ENCODE measurements around the gene OSM.

The OSM gene

GRCh38 chr22:30310881-30311771 lies 44.5 kb upstream of the OSM start:
- no peak for TF ChIP-seq CTCF (conservative IDR thresholded peaks at IDR 0.05; ENCODE audit: control insufficient read depth, insufficient read depth, low read depth, low read length)
- peak; percentile 68 for DNase-seq (ENCODE audit: low read depth)
- H3K4me3 ChIP-seq (ENCODE audit: control insufficient read depth, low read depth, low read length), result no peak overlapping the region

GRCh38 chr22:30309951-30310741 lies 43.5 kb upstream of the OSM start:
- no peak for TF ChIP-seq CTCF (conservative IDR thresholded peaks at IDR 0.05; ENCODE audit: control insufficient read depth, insufficient read depth, low read depth, low read length)
- DNase-seq (ENCODE audit: low read depth), result peak; percentile 45
- H3K4me3 ChIP-seq (ENCODE audit: control insufficient read depth, low read depth, low read length), result no peak overlapping the region

- TF ChIP-seq CTCF (conservative IDR thresholded peaks at IDR 0.05; ENCODE audit: control insufficient read depth, insufficient read depth, low read depth, low read length), result no peak
- DNase-seq (ENCODE audit: low read depth), result peak; percentile 79
- no peak overlapping the region for H3K4me3 ChIP-seq (ENCODE audit: control insufficient read depth, low read depth, low read length)
Observed at GRCh38 chr22:30308518-30309230, 42.0 kb upstream of the OSM start.

- TF ChIP-seq CTCF (conservative IDR thresholded peaks at IDR 0.05; ENCODE audit: control insufficient read depth, insufficient read depth, low read depth, low read length), result no peak
- no peak for DNase-seq (ENCODE audit: low read depth)
- no peak overlapping the region for H3K4me3 ChIP-seq (ENCODE audit: control insufficient read depth, low read depth, low read length)
Observed at GRCh38 chr22:30308093-30308492, 41.4 kb upstream of the OSM start.

- DNase-seq (ENCODE audit: low read depth), result no peak
- H3K4me3 ChIP-seq (ENCODE audit: control insufficient read depth, low read depth, low read length), result no peak overlapping the region
- no peak for TF ChIP-seq CTCF (conservative IDR thresholded peaks at IDR 0.05; ENCODE audit: control insufficient read depth, insufficient read depth, low read depth, low read length)
Observed at GRCh38 chr22:30307041-30307574, 40.5 kb upstream of the OSM start.

GRCh38 chr22:30306627-30307011 lies 40.0 kb upstream of the OSM start:
- TF ChIP-seq CTCF (conservative IDR thresholded peaks at IDR 0.05; ENCODE audit: control insufficient read depth, insufficient read depth, low read depth, low read length), result no peak
- DNase-seq (ENCODE audit: low read depth), result no peak
- H3K4me3 ChIP-seq (ENCODE audit: control insufficient read depth, low read depth, low read length), result no peak overlapping the region

Data from fibroblast of mammary gland (primary cell).